OCI-LY7 (cell line): ENCODE measurements around the gene IRF1.

ENCODE experiments used
- EZH2phosphoT487 ChIP-seq: fragments of 200-600 bp; sonication (generic); IDR thresholded peaks from 2 replicates; pipeline ENCODE4 v1.6.1; 2018; ENCODE audit warnings: low read depth, borderline replicate concordance, mild to moderate bottlenecking, mixed run types, antibody characterized with exemption, low read length, moderate library complexity, mixed read lengths
- TF ChIP-seq, protein P1 (sequence below): fragments of 200-600 bp; sonication (generic); conservative IDR thresholded peaks from 2 replicates; pipeline ENCODE4 v1.5.1; 2014; ENCODE audit warnings: mild to moderate bottlenecking, antibody characterized with exemption, low read length, moderate library complexity, mixed read lengths

DNA sequence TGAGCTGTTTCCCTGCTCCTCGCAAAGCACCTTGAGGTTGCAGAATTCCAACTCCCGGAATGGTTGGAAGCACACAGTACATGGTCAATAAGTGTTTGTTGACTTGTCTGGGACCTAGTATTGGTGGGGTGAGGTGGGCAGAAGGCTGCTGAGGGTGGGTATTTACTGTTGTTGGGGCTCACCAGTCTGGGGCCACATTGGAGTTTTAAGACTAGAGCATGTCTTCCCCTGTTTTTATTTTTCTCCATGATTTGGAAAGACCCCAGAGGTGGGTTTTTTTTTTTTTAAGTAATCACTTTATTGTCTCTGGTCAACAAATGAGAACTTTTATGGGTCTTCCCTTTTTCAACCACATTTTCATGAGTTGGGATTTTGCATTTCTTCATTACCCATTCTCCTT is 55.1 kb downstream of the IRF1 start:
- TF ChIP-seq, protein P1, sequence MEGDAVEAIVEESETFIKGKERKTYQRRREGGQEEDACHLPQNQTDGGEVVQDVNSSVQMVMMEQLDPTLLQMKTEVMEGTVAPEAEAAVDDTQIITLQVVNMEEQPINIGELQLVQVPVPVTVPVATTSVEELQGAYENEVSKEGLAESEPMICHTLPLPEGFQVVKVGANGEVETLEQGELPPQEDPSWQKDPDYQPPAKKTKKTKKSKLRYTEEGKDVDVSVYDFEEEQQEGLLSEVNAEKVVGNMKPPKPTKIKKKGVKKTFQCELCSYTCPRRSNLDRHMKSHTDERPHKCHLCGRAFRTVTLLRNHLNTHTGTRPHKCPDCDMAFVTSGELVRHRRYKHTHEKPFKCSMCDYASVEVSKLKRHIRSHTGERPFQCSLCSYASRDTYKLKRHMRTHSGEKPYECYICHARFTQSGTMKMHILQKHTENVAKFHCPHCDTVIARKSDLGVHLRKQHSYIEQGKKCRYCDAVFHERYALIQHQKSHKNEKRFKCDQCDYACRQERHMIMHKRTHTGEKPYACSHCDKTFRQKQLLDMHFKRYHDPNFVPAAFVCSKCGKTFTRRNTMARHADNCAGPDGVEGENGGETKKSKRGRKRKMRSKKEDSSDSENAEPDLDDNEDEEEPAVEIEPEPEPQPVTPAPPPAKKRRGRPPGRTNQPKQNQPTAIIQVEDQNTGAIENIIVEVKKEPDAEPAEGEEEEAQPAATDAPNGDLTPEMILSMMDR: no peak
- TF ChIP-seq EZH2phosphoT487: no peak
